ENCODE measurements around the gene BICC1.
"Not testable (repeated sequence)": the region's sequence is repeated elsewhere in the genome, so short reads cannot be mapped to it uniquely, and the experiment has no call there.

The BICC1 gene

DNA sequence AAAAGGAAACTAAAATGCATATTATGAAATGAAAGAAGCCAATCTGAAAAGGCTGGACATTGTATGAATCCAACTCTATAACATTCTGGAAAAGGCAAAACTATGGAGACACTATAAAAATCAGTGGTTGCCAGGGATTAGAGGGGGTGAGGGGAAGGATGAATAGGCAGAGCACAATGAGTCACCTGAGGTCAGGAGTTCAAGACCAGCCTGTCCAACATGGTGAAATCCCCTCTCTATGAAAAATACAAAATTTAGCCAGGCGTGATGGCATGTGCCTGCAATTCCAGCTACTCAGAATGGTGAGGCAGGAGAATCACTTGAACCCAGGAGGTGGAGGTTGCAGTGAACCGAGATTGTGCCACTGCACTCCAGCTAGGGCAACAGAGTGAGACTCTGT, 338.9 kb downstream of the BICC1 start:
- no peak for DNase-seq
- intact Hi-C loops (cut with DNase I): no loop called here

DNA sequence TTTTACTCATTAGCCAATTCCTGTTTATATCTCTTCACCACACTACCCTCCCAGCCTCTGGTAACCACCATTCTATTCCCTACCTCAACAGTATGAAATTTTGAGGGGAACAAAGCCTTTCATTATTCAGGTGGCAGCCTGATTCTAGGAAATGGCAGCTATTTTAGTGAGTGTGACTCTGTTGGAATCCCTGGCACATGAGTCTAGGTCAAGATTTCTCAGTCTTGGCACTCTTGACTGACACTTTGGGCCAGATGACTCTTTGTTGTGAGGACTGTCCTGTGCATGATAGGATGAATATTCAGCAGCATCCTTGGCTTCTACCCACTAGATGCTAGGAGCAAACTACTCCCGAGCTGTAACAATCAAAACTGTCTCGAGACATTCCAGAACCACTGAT, 341.0 kb downstream of the BICC1 start:
- intact Hi-C loops (cut with DNase I): no loop called here
- DNase-seq: no peak

DNA sequence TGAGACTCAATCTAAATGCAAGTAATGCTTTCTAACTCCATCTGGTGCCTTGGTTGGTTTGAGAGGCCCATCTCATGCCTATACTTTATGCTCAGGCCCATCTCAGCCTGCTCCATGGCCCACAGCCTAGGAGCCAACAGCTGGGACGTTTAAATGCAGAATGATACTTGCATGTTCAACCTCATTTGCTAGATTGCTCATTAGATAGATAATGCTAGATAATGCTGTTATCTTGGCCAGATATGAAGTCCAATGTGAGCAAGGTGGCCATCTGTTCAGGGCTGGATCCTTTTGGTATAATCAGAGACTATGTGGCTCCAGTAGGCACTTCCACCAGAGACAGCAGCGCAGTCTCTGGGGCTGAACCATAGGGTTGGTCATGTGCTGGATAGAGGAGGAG, 342.1 kb downstream of the BICC1 start:
- intact Hi-C loops (cut with DNase I): no loop called here
- no peak for DNase-seq

DNA sequence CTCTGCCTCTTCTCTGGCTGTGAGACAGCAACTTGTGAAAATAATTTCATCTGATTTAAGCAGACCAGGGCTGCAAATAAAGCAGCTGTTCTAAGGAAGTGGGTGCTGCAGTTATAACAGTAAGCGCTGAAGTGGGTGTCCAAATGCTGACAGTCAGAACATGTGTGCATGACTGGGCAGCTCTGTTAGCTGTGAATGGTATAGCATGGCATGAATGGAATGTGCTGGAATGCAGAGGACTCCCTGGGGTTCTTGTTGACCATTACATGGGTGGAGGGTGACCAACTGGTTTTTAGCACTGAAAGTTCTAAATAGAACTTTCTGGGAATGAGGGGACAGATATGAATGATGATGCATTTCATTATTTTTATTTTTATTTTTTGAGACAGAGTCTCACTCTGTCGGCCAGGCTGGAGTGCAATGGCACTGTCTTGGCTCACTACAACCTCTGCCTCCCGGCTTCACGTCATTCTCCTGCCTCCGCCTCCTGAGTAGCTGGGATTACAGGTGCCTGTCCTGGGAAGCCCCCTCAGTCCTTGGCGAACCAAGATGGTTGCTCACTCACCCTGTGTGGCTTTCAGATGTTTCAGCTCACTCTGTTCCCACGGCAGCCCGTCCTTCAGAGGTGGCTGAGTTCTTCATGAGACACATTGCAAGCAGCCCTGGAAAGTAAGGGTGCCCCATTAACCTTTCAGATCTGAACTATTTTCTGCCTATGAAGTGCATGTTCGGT, 344.0 kb downstream of the BICC1 start:
- no peak for DNase-seq
- intact Hi-C loops (cut with DNase I): no loop called here

DNA sequence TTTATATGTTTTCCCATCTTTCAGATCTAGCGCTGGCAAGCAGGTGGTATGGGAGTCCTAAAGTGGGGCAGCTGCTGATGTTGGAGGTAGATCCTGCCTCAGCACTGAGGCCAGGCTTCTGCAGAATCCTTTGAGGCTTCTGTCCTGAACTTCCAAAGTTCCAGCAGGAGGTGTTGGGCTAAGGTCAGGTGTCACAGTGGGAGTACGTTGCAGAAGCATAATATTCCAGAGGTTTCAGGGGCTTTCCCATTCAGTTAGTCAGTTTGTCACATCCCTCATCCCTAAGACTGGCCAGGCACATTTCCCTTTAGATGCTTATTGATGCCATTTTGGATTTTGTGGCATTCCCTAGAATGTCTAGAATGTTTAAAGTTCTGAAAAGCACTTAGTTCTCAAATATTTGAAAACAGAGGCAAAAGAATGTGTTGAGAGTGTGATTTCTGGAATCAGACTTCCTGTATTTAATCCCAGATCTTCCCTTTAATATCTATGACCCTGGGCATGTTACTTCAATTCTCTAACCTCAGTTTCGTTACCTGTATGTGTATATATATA, 344.7 kb downstream of the BICC1 start:
- DNase-seq: no peak
- intact Hi-C loops (cut with DNase I): no loop called here

DNA sequence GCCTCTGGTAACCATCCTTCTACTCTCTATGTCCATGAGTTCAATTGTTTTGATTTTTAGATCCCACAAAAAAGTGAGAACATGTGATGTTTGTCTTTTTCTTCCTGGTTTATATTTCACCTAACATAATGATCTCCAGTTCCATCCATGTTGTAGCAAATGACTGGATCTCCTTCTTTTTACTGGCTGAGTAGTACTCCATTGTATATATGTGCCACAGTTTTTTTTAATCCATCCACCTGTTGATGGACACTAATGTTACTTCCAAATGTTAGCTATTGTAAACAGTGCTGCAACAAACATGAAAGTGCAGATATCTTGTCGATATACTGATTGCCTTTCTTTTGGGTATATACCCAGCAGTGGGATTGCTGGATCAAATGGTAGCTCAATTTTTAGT, 345.5 kb downstream of the BICC1 start:
- intact Hi-C loops (cut with DNase I); DNase-seq: not testable (repeated sequence)

DNA sequence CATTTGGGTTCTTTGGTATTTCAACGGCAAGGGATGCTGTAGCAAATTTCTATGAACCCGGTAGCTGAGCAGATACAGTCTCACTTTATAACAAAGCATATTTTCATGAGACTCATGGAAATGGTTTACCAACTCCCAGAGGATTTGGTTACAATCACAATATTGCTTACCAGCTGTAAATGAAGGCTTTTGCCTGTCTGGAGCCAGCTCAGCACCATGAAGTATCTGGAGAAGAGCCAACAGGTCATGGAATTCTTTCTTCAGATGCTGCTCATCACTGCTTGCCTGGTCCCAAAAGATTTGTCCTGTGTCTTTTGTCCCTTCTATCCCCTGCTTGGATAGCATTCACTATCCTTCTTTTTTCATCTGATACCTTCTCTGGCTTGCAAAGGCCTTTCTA, 346.9 kb downstream of the BICC1 start:
- intact Hi-C loops (cut with DNase I): no loop called here
- no peak for DNase-seq

DNA sequence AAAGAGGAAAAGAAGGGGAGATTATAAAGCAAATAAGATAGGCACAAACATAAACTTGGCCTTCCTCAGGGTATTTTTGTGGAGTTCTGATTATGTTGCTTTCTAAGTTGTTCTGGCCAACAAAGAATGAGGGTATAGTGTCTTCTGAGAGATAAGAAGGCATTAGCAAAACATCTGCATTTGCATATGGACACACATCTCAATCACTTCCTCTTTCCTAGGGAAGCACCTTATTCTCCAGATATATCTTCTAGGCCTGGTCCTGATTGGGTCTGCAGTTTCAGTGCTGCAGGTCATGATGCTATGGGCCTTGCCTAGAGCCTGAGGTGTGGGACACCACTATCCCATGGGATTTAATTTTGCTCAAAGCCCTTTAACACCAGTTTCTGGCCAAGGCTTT, 355.0 kb downstream of the BICC1 start:
- intact Hi-C loops (cut with DNase I): no loop called here
- DNase-seq: no peak

DNA sequence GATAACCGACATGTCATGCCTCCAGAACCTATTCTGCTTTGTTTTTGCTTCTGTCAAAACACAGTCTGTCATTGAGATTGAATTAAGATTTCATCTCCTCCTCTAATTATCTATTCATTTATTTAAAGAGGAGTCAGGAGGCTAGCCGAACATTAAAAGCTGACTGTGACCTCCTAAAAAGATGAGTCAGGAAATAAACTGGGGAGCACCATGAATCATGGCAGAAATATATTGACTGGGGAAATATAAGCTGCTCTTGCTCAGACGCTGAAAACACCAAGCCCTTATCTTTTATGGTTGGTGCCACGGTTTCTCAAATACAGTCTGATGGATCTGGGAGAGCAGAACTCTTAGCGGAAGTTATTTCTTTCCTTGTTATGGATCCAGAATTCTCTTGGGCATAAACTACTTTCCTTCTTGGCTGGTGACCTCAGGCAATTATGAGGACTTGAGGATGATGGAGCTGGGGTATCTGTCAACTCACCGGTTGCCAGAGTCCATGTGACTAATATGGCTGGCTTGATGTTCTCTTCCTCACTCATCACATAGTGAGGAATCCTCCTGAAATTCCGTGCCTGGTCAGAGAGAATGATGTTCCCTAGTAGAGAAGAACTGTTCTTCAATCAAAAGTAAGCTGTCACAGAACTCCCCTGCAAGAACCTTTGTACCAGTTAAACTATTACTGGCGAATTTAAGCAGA, 356.2 kb downstream of the BICC1 start:
- DNase-seq: no peak
- intact Hi-C loops (cut with DNase I): no loop called here

DNA sequence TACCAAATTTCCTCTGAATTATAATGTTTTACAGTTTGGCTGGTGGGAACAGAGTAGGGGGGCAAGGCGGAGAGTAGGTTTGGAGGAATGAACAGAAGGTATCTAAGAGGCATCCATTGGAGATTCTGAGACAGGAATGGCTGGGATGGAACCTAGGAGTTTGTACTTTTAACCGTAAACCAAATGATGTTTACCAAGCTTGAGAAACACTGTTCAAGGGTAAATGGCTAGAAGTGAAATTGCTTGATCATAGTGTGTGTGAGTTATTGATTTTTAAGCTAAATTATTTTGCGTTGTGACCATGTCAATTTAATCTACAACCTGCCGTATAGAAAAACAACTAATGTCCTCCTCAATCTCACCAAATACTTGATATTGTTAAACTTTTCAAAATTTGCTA, 357.4 kb downstream of the BICC1 start:
- intact Hi-C loops (cut with DNase I): no loop called here

DNA sequence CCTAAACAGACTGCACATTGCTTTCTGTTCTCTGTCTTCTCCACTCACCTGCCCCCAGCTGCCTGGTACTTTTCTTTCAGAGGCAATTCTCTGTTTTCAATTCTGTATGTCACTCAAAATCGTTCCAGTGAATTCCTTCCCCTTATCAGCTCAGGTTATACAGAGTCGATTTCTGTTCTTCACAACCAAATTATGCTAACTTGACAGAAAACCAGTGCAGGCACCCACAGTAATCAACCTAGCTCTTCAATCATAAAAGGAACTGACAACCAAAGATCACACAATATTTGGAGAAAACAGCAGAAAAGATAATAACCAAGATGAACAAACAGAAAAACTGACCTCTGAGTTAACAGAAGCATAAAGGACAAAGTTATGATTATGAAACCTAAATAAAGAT, 360.5 kb downstream of the BICC1 start:
- intact Hi-C loops (cut with DNase I): no loop called here
- no peak for DNase-seq

More for the DNA sequence above, 357.4 kb downstream of the BICC1 start:
- DNase-seq: no peak

Measured in head of caudate nucleus (tissue), 42 donors.